ENCODE data around the gene CDK9. TPM values are rescaled to one million over a fixed set of nuclear protein-coding genes. Genes with fewer than 3 reads are reported as not detected.
A peak's percentile ranks its signal among the peaks of the same experiment; 100 is the strongest.
"Not testable (repeated sequence)": the region's sequence is repeated elsewhere in the genome, so short reads cannot be mapped to it uniquely, and the experiment has no call there.

The CDK9 gene
- total RNA-seq, 6 experiments from 2014 or later, result 52.0 to 61.3 (median 56.2) TPM

- H3K27me3 Mint-ChIP-seq (ENCODE audit: insufficient read depth), result peaks cover 3% of the 10 kb centered on the region
- H3K4me3 Mint-ChIP-seq, result peak overlapping the region; percentile 50
- H3K36me3 Mint-ChIP-seq (ENCODE audit: low read depth), result peaks cover 22% of the 10 kb centered on the region
- peak; percentile 26 for TF ChIP-seq CTCF (IDR thresholded peaks at IDR 0.05)
- no peaks in the 10 kb centered on the region for H3K9me3 Mint-ChIP-seq
- peak overlapping the region; percentile 78 for H3K27ac Mint-ChIP-seq
- peaks cover 39% of the 10 kb centered on the region for H3K4me1 Mint-ChIP-seq (ENCODE audit: low read depth)
- DNase-seq, result peak; percentile 53
Measured at GRCh38 chr9:127828262-127829031, 42.6 kb downstream of the CDK9 start.

GRCh38 chr9:127829205-127829906 lies 43.5 kb downstream of the CDK9 start:
- TF ChIP-seq CTCF (IDR thresholded peaks at IDR 0.05), result no peak
- Mint-ChIP-seq H3K27me3 (ENCODE audit: insufficient read depth) (peaks cover 3% of the 10 kb centered on the region), H3K9me3 (no peaks in the 10 kb centered on the region), H3K27ac (peak overlapping the region; percentile 78), H3K4me3 (peak overlapping the region; percentile 50; the same call in 1 of the 2 replicates), H3K4me1 (ENCODE audit: low read depth) (peaks cover 45% of the 10 kb centered on the region), H3K36me3 (ENCODE audit: low read depth) (peaks cover 18% of the 10 kb centered on the region)
- no peak for DNase-seq

- H3K27ac Mint-ChIP-seq, result peak overlapping the region; percentile 74
- peaks cover 17% of the 10 kb centered on the region for H3K36me3 Mint-ChIP-seq (ENCODE audit: low read depth)
- TF ChIP-seq CTCF (IDR thresholded peaks at IDR 0.05), result no peak
- H3K4me3 Mint-ChIP-seq, result peak overlapping the region; percentile 55
- peaks cover 61% of the 10 kb centered on the region for H3K4me1 Mint-ChIP-seq (ENCODE audit: low read depth)
- no peak for DNase-seq
- H3K9me3 Mint-ChIP-seq, result no peaks in the 10 kb centered on the region
- H3K27me3 Mint-ChIP-seq (ENCODE audit: insufficient read depth), result peaks cover 3% of the 10 kb centered on the region
Measured at GRCh38 chr9:127832248-127832647, 46.4 kb downstream of the CDK9 start.

- Mint-ChIP-seq H3K36me3 (ENCODE audit: low read depth) (peaks cover 19% of the 10 kb centered on the region), H3K4me1 (ENCODE audit: low read depth) (peaks cover 61% of the 10 kb centered on the region), H3K9me3 (no peaks in the 10 kb centered on the region), H3K27ac (peak overlapping the region; percentile 87), H3K27me3 (ENCODE audit: insufficient read depth) (peaks cover 3% of the 10 kb centered on the region), H3K4me3 (no peak overlapping the region)
- peak; percentile 43 for DNase-seq
- TF ChIP-seq CTCF (IDR thresholded peaks at IDR 0.05), result no peak
Measured at GRCh38 chr9:127833555-127833954, 47.7 kb downstream of the CDK9 start.

- Mint-ChIP-seq H3K9me3 (no peaks in the 10 kb centered on the region), H3K36me3 (ENCODE audit: low read depth) (peaks cover 20% of the 10 kb centered on the region), H3K4me3 (peak overlapping the region; percentile 74), H3K4me1 (ENCODE audit: low read depth) (peaks cover 64% of the 10 kb centered on the region), H3K27me3 (ENCODE audit: insufficient read depth) (no peaks in the 10 kb centered on the region; the same call in none of the 2 replicates), H3K27ac (peak overlapping the region; percentile 99)
- TF ChIP-seq CTCF (IDR thresholded peaks at IDR 0.05), result no peak
- peak; percentile 79 for DNase-seq
Measured at GRCh38 chr9:127835991-127836516, 50.2 kb downstream of the CDK9 start.

GRCh38 chr9:127836561-127836960 lies 50.7 kb downstream of the CDK9 start:
- not testable (repeated sequence) for H3K27me3 Mint-ChIP-seq (ENCODE audit: insufficient read depth); H3K9me3 Mint-ChIP-seq; DNase-seq; H3K4me3 Mint-ChIP-seq
- peaks cover 64% of the 10 kb centered on the region for H3K4me1 Mint-ChIP-seq (ENCODE audit: low read depth)
- H3K36me3 Mint-ChIP-seq (ENCODE audit: low read depth), result peaks cover 25% of the 10 kb centered on the region
- H3K27ac Mint-ChIP-seq, result peak overlapping the region; percentile 99

All from HFFc6 (cell line).